Neutrophil (primary cell): Measurements from ENCODE around the gene INHBA.
A peak's percentile ranks its signal among the peaks of the same experiment; 100 is the strongest.

Experiments
- H3K27ac ChIP-seq: fragments of 200-600 bp; sonication (generic); 2 replicates; pipeline ENCODE4 v1.5.1; 2016; ENCODE audit warnings: mild to moderate bottlenecking, moderate library complexity
- H3K27me3 ChIP-seq: fragments of 200-600 bp; sonication (generic); 2 replicates; pipeline ENCODE4 v1.6.0; 2016; ENCODE audit warnings: mild to moderate bottlenecking
- H3K36me3 ChIP-seq: fragments of 200-600 bp; sonication (generic); 2 replicates; pipeline ENCODE4 v1.5.1; 2017
- H3K4me1 ChIP-seq, 2 experiments: fragments of 200-600 bp in 1 of 2; sonication (generic) in 1 of 2; 1 replicate in 1 of 2; 2 replicates in 1 of 2; pipeline versions ENCODE4 v1.5.1 to v1.6.1; 2013 to 2016; ENCODE audit warnings: low read depth in 1 of 2, low read length in 1 of 2, mild to moderate bottlenecking in 1 of 2, moderate library complexity in 1 of 2; ENCODE audit not compliant: control insufficient read depth in 1 of 2, insufficient read depth in 1 of 2
- H3K4me3 ChIP-seq, 2 experiments: fragments of 200-600 bp in 1 of 2; sonication (generic) in 1 of 2; 1 replicate in 1 of 2; 2 replicates in 1 of 2; pipeline ENCODE4 v1.5.1; 2013 to 2016; ENCODE audit warnings: low read depth in 1 of 2, low read length in 1 of 2, mild to moderate bottlenecking in 1 of 2, moderate library complexity in 1 of 2
- H3K9me3 ChIP-seq: fragments of 200-600 bp; sonication (generic); 2 replicates; pipeline ENCODE4 v1.5.1; 2016
- CTCF ChIP-seq: fragments of 200-600 bp; sonication (generic); IDR thresholded peaks from 2 replicates; pipeline ENCODE4 v1.5.1; 2016; ENCODE audit warnings: antibody characterized with exemption

INHBA gene

GRCh38 chr7:41702635-41703371 is at the start of gene INHBA:
Gene INHBA, minus strand, starts transcription at chr7:41703090. Its CDS starts 2,716 bp downstream, at chr7:41700374.
- TF ChIP-seq CTCF = no peak
- Histone ChIP-seq H3K27me3 (no peaks in the 10 kb centered on the region), H3K4me3 (no peak within 1 kb of the TSS)

DNA sequence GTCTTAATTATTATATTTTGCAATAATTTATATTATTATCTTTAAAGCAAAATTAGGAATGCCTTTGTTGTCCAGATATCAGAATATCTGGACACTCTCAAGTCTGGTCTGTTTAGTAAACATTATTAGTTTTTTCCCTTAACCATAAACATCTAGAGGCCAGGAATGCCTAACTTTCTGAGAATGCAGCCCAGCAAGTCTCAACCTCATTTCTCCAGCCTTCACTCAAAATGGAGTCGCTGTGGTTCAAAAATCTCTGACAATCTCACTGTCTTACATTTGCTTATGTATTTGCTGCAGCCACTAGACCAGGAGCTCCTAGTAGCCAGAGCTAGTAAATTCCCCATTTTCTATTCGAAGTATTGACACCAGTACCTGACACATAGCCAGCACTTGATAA is 49.7 kb upstream of the INHBA start:
- Histone ChIP-seq H3K4me3 (no peak overlapping the region), H3K4me1 (no peaks in the 10 kb centered on the region), H3K36me3 (no peaks in the 10 kb centered on the region), H3K27me3 (no peaks in the 10 kb centered on the region), H3K27ac (no peak overlapping the region), H3K9me3 (peaks cover 13% of the 10 kb centered on the region)
- TF ChIP-seq CTCF = no peak

More at GRCh38 chr7:41702635-41703371, at the start of gene INHBA:
- Histone ChIP-seq H3K4me1 (peaks cover 68 to 69% of the 10 kb centered on the region in 2 experiments), H3K27ac (peak within 1 kb of the TSS; percentile 85), H3K9me3 (no peaks in the 10 kb centered on the region), H3K36me3 (no peaks in the 10 kb centered on the region)

DNA sequence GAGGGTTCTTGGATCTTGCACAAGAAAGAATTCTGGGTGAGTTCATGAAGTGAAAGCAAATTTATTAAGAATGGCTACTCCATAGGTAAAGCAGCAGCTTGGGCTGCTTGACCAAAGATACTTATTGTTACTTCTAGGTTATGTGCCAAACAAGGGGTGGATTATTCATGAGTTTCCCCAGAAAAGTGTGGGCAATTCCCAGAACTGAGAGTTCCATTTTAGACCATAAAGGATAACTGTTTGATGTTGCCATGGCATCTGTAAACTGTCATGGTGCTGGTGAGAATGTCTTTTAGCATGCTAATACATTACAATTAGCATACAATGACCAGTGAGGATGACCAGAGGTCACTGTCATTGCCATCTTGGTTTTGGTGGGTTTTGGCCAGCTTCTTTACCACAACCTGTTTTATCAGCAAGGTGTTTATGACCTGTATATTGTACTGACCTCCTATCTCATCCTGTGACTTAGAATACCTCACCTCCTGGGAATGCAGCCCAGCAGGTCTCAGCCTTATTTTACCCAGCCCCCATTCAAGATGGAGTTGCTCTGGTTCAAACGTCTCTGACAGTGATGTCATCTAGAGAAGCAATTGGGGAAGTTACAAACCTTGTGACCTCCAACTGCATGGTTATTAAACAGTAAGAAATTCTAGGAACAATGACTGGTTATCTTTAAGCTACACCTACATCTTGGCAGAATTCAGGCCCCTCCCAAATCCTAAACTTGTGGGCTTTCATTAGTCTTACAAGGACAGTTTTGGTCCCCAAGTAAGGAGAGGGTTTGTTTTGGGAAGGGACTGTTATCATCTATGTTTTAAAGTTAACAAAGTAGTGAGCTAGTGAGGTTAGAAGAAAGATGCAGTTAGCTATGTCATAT is 48.0 kb upstream of the INHBA start:
- peaks cover 5% of the 10 kb centered on the region for H3K9me3 ChIP-seq
- H3K27me3 ChIP-seq = no peaks in the 10 kb centered on the region
- no peaks in the 10 kb centered on the region for H3K4me1 ChIP-seq
- no peak for TF ChIP-seq CTCF
- no peaks in the 10 kb centered on the region for H3K36me3 ChIP-seq
- no peak overlapping the region for H3K4me3 ChIP-seq
- H3K27ac ChIP-seq = no peak overlapping the region

DNA sequence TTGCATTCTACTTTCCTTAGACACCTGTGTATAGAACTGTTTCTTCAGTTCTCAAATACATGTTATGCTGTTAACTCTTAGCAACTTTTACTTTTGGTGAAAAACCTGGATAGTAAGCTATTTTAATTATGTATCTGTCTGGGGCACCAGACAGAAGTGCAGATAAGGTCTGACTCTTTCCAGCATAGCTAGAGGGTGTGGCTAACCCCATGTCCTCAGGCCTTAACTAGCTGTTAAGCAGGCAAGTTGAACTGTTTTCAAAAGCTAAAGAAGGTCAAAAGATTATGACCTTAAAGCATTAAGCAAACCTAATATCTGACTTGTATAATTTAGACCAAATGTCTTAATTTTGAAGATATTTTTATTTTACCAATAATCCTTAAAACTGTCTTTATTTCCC is 45.1 kb upstream of the INHBA start:
- TF ChIP-seq CTCF = no peak
- Histone ChIP-seq H3K27me3 (no peaks in the 10 kb centered on the region), H3K9me3 (no peaks in the 10 kb centered on the region), H3K4me3 (no peak overlapping the region), H3K4me1 (no peaks in the 10 kb centered on the region), H3K27ac (no peak overlapping the region), H3K36me3 (no peaks in the 10 kb centered on the region)

DNA sequence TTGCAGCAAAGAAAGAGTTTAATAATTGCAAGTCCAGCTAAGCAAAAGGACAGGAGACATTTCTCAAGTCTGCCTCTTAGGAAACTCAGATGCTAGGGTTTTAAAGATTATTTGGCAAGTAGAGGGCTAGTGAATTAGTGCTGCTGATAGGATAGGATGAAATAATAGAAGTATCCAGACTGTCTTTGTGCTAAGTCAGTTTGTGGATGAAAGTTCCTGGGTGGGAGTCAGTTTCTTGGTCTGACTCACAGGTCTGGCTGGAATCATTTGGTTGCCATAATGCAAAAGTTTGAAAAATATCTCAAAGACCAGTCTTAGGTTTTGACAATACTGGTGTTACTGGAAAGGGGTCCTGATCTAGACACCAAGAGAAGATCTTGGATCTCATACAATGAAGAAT is 42.6 kb upstream of the INHBA start:
- H3K27me3 ChIP-seq = no peaks in the 10 kb centered on the region
- H3K9me3 ChIP-seq = peaks cover 4% of the 10 kb centered on the region
- H3K4me3 ChIP-seq = no peak overlapping the region
- no peaks in the 10 kb centered on the region for H3K36me3 ChIP-seq
- no peak for TF ChIP-seq CTCF
- H3K4me1 ChIP-seq = no peaks in the 10 kb centered on the region
- no peak overlapping the region for H3K27ac ChIP-seq
